ENCODE data around the gene SLC38A11. TPM values are rescaled to one million over a fixed set of nuclear protein-coding genes. Genes with fewer than 3 reads are reported as not detected.

Gene SLC38A11
- polyA plus RNA-seq, 4 donors: 5.7 to 15.7 (median 13.1) TPM

GRCh38 chr2:164972216-164972615 lies 16.9 kb upstream of the SLC38A11 start:
- DNase-seq (ENCODE audit: low read depth in 4 of 4, low spot score in 3 of 4): no peak

GRCh38 chr2:164969909-164970690 lies 14.8 kb upstream of the SLC38A11 start:
- no peak for DNase-seq (ENCODE audit: low read depth in 4 of 4, low spot score in 3 of 4)

- DNase-seq (ENCODE audit: low read depth in 4 of 4, low spot score in 3 of 4): no peak
Measured at GRCh38 chr2:164967781-164968228, 12.5 kb upstream of the SLC38A11 start.

- DNase-seq (ENCODE audit: low read depth in 4 of 4, low spot score in 3 of 4): no peak
Measured at GRCh38 chr2:164967361-164967760, 12.0 kb upstream of the SLC38A11 start.

- no peak for DNase-seq (ENCODE audit: low read depth in 4 of 4, low spot score in 3 of 4)
Measured at GRCh38 chr2:164964700-164965099, 9.4 kb upstream of the SLC38A11 start.

- DNase-seq (ENCODE audit: low read depth in 4 of 4, low spot score in 3 of 4): no peak
Measured at GRCh38 chr2:164960159-164960558, 4.8 kb upstream of the SLC38A11 start.

- no peak for DNase-seq (ENCODE audit: low read depth in 4 of 4, low spot score in 3 of 4)
Measured at GRCh38 chr2:164954186-164954585, 1.1 kb downstream of the SLC38A11 start.

- DNase-seq (ENCODE audit: low read depth in 4 of 4, low spot score in 3 of 4): no peak
Measured at GRCh38 chr2:164953279-164953678, 2.0 kb downstream of the SLC38A11 start.

- DNase-seq (ENCODE audit: low read depth in 4 of 4, low spot score in 3 of 4): no peak
Measured at GRCh38 chr2:164952057-164952702, 3.1 kb downstream of the SLC38A11 start.

- DNase-seq (ENCODE audit: low read depth in 4 of 4, low spot score in 3 of 4): no peak
Measured at GRCh38 chr2:164948540-164948939, 6.8 kb downstream of the SLC38A11 start.

- no peak for DNase-seq (ENCODE audit: low read depth in 4 of 4, low spot score in 3 of 4)
Measured at GRCh38 chr2:164947281-164947680, 8.0 kb downstream of the SLC38A11 start.

- DNase-seq (ENCODE audit: low read depth in 4 of 4, low spot score in 3 of 4): no peak
Measured at GRCh38 chr2:164943289-164943688, 12.0 kb downstream of the SLC38A11 start.

GRCh38 chr2:164937864-164938401 lies 17.4 kb downstream of the SLC38A11 start:
- no peak for DNase-seq (ENCODE audit: low read depth in 4 of 4, low spot score in 3 of 4)

- no peak for DNase-seq (ENCODE audit: low read depth in 4 of 4, low spot score in 3 of 4)
Measured at GRCh38 chr2:164935118-164936101, 19.9 kb downstream of the SLC38A11 start.

GRCh38 chr2:164934401-164935117 lies 20.8 kb downstream of the SLC38A11 start:
- no peak for DNase-seq (ENCODE audit: low read depth in 4 of 4, low spot score in 3 of 4)

- no peak for DNase-seq (ENCODE audit: low read depth in 4 of 4, low spot score in 3 of 4)
Measured at GRCh38 chr2:164933671-164934189, 21.6 kb downstream of the SLC38A11 start.

GRCh38 chr2:164932377-164932776 lies 22.9 kb downstream of the SLC38A11 start:
- no peak for DNase-seq (ENCODE audit: low read depth in 4 of 4, low spot score in 3 of 4)

- DNase-seq (ENCODE audit: low read depth in 4 of 4, low spot score in 3 of 4): no peak
Measured at GRCh38 chr2:164928101-164928673, 27.1 kb downstream of the SLC38A11 start.

GRCh38 chr2:164922134-164922533 lies 33.2 kb downstream of the SLC38A11 start:
- no peak for DNase-seq (ENCODE audit: low read depth in 4 of 4, low spot score in 3 of 4)

All from right renal pelvis (tissue), 4 donors.